ENCODE data around the gene MIER2. TPM values are rescaled to one million over a fixed set of nuclear protein-coding genes. Genes with fewer than 3 reads are reported as not detected.
A peak's percentile ranks its signal among the peaks of the same experiment; 100 is the strongest.

The MIER2 gene
- total RNA-seq, 1 experiment from 2014 or later: 10.0 TPM

- DNase-seq (ENCODE audit: low read depth): no peak
Measured at GRCh38 chr19:377801-378581, 33.4 kb upstream of the MIER2 start.

DNA sequence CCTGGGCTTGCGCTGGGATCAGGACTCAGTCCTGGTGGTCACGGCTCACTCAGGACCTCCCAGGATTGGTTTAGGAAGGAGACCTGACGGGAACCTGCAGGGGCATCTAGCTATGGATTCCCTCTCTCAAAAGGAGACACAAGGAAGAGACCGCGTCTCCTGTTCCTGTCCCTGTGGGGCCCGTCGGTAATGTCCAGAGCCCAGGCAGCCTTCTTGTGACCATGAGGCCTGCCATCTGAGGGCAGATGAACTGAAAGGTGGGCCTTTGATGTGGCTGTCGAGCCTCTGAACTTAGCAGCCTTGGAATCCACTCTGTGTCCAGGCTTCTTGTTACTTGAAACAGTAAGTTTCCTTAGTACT is 31.5 kb upstream of the MIER2 start:
- no peak for DNase-seq (ENCODE audit: low read depth)

DNA sequence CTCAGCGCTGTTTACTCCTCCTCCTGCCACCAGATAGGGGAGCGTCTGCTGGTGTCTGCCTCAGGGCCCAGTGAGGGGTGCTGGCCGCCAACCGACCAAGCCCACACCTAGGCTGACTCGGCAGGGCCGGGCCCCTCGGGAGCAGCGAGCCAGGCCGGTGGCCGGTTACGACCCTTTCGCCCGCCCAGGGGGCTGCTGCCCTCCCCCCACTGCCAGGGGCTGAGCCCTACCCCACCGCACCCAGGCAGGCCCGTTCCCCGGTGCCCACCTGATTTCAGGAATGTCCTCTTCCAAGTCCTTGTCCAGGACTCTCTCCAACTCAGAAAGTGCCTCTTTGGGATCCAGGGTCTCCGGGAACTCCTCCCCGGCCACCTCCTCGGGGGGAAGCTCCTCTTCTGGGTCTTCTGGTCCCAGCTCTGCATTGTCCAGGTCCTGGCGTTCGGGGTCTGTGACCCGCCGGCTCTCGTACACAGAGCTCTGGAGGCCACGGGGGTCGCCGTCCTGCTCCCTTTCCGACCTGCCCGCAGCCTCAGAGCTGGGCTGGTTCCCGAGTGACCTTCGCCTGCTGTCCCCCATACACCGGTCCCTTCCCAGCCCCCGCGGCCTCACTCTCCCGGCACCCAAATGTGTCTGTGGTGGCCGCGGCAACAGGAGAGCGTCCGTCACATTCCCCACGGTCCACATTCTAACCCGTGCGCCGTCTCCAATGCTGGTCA is 31.0 kb upstream of the MIER2 start:
- no peak for DNase-seq (ENCODE audit: low read depth)

- no peak for DNase-seq (ENCODE audit: low read depth)
Measured at GRCh38 chr19:374886-375235, 30.3 kb upstream of the MIER2 start.

GRCh38 chr19:374183-374885 is 29.7 kb upstream of the MIER2 start:
- DNase-seq (ENCODE audit: low read depth): no peak

DNA sequence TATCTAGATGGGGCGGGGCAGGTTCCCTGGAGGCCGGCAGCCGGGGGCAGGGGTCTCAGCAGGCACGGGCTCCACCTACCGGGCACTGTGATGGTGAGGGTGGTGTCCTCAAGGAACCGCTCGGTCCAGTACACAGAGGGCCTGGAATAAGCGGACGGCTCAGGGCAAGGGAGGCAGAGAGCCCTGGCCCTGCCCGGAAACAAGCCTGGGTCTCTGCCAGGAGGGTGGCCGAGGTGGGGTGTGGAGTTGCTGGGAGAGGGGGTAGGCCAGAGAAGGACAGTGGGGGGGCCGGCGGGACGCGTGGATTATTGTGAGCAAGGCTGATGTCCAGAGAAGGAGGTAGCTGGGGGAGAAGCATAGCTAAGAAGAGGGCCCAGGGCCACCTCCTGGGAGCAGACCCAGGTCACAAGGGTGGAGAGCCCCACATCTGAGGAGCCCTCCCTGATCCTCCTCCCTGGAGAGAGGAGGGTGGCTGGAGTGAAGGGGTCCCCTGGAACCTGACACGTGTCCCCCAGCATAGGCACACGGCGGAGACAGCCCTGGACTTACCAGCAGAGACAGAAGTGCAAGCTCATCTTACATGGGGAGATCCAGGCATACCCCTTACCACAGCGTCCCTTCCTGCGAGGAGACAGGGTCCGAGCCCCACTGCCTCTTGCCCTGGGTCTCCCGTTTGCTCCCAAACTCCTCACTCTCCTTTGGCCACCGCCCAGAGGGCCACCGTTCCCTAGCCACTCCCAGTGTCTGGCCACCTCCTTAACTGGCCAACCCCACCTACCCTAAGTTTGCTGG is 29.0 kb upstream of the MIER2 start:
- DNase-seq (ENCODE audit: low read depth): no peak

GRCh38 chr19:372306-372890 is 27.8 kb upstream of the MIER2 start:
- DNase-seq (ENCODE audit: low read depth): peak; percentile 76

DNA sequence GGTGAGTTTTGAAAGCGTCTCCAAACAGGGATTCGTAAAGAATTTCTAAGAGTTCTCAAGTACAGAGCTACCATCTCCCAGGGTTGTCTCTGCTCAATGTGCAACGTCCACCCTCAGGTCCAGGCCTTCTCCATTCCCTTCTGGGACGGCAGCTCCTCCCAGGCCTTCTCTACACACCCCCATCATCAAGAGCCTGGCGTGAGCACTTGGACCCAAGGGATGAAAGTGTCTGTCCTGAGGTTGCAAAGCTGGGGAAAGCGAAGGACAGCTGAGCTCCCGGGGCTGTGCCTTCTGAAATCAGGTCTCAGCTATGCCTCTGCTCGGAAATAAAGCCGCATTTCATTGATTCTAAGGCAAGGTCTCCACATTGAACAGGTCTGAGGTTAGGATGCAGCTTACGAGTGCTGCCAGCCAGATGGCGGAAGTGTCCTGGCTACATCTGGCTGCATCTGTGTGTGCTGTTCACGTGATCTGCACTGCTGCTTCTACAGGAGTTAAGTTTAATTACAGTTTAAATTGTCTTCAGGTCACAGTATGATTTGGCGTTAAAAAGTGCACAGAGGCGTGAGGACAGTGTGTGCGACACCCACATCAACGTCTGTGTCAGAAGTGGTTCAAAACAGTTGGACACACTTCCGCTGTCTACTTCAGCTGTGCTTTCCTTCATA is 27.0 kb upstream of the MIER2 start:
- peak; percentile 41 for DNase-seq (ENCODE audit: low read depth)

DNA sequence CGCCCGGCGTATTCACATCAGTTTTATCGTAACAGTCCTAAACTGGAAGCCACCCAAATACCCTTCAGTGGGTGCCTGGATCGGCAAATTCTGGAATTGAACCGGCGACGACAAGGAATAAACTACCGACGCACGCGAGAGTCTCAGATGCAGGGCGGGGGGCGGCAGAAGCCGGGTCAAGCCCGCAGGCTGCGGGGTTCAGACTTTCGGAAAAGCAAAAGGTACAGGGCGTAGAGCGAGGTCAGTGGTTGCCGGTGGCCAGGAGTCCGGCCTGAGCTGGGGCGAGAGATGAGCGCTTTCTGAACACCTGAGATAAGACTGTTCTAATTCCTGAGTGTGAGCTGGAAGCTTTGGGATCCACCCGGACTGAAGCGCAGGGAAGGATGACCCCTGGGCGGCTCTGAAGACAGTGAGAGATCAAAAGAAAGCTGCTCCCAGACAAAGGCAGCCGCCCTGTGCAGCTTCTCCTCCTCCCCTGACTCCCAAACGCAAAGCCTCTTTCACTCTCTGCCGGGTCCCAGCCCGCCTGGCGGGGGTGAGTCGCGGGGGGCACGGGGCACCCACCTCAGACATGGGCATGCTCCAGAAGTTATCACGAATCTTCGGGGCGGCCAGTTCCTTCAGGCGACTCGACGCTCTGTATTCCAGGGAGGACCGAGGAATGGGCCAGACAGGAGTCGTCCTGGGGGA is 26.2 kb upstream of the MIER2 start:
- DNase-seq (ENCODE audit: low read depth): no peak

- DNase-seq (ENCODE audit: low read depth): no peak
Measured at GRCh38 chr19:369876-370275, 25.3 kb upstream of the MIER2 start.

DNA sequence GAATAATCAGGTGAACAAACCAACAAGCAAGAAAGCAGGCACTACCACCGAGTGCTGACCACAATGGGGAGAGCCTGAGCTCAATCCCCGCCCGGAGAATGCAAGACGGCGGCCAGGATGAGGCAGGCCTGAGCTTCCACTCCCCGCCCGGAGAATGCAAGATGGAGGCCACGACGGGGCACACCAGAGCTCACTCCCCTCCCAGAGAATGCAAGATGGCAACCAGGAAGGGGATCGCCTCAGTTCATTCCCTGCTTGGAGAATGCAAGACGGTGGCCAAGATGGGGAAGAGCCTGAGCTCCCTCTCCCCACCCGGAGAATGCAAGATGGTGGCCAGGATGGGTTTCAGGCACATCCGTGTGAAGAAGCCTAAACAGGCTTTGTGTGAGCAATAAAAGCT is 24.7 kb upstream of the MIER2 start:
- no peak for DNase-seq (ENCODE audit: low read depth)

DNA sequence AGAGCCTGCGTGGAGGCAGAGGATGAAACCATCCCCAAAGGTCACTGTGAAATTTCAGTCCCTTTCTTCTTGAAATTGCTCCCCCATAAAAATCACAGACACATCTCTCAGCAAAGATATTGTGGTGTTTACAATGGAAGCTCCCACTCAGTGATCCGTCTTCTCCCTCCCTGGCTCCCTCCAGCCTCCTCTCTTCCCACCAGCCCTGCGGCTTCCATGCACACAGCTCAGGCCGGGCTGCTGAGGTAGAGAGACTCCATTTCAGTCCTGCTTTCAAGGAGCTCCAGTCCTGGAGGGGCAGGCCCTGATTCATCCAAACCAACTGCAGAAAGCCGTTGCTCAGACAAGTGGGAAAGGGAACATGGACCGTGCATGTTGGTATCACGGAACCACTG is 24.0 kb upstream of the MIER2 start:
- DNase-seq (ENCODE audit: low read depth): no peak

DNA sequence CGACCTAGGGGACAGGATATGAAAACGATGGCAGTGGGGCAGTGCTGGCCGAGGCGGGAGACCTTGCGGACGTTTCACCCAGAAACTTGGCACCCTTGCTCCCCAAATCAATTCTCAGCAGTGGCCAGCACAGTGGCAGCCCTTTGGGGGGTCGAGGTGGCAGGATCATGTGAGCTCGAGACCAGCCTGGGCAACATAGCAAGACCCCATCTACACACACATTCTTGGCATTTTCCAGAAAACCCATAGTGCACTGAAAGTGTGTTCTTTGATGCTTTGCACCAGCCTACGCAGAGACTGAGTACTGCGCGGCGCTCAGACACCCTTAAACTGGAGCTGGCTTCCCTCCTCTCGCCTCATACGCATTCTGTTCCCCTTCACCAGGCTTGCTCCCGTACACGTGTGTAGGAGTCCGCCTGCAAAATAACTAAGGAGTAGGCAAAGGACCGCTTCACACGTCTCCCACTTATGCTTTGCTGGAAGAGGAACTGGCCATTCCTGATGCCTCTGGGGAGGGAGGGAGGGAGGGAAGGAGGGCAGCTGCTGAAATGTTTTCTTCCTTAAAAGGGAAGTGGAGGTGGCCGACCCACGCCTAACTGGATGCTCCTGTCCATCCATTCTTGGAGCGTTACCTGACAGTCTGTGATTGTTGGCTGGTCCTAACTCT is 23.5 kb upstream of the MIER2 start:
- DNase-seq (ENCODE audit: low read depth): no peak

- no peak for DNase-seq (ENCODE audit: low read depth)
Measured at GRCh38 chr19:367561-367960, 23.0 kb upstream of the MIER2 start.

- no peak for DNase-seq (ENCODE audit: low read depth)
Measured at GRCh38 chr19:366951-367350, 22.4 kb upstream of the MIER2 start.

- DNase-seq (ENCODE audit: low read depth): no peak
Measured at GRCh38 chr19:366205-366783, 21.7 kb upstream of the MIER2 start.

DNA sequence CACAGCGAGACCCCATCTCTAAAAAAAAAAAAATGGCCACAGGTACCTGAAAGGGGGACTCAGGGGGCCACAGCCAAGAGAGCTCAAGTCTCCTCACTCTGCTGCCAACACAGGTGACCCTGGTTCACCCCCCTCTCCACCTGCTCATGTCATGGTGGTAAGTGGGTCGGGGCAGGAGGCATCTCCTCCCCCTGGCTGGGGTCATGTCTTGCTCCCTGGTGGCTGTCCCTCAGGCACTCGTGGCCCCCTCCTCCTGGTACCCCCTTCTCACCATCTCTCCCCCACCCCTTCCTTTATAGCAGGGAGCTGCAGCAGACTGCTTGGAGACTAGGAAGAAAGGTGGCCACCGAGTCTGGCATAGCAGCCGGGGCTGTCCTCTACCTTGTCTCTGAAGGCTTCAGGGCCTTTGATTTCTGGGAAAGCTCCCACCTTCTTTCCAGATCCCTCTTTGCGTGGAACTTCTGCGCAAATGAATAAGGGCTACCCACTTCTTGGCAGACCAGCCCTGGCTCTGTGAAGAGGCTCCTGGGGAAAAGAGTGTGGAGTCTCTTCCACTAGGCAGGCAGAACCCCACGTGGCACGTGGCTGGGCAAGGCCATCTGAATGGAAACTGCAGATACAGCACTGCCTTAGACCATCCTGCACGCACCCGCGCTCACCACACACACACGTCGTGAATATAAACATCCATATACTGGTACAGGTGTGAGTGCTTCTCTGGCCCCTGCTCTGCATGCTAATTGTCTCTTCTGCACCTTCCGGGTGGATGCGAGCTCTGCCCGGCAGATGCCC is 20.1 kb upstream of the MIER2 start:
- DNase-seq (ENCODE audit: low read depth): no peak

- DNase-seq (ENCODE audit: low read depth): no peak
Measured at GRCh38 chr19:362683-363082, 18.1 kb upstream of the MIER2 start.

DNA sequence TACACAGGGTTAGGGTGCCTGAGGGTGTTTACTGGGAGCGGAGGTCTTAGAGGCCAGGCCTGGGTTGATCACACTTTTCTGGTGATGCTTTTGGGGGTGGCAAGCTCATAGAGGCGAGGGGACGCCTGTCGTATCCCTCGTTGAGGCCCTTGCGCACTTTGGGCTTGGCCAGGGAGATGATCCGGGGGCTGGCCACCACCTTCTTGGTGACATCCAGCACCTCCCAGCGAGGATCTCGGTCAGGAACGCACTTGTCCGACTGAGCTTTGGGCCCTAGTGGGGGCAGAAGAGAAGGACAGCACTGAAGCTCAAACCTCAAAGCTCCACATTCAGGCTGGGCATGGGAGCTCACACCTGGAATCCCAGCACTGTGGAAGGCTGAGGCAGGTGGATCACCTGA is 17.6 kb upstream of the MIER2 start:
- no peak for DNase-seq (ENCODE audit: low read depth)

Measured in RPMI7951 (cell line).